ENCODE results near the gene REX1BD. TPM values are rescaled to one million over a fixed set of nuclear protein-coding genes. Genes with fewer than 3 reads are reported as not detected.

The REX1BD gene
- total and polyA plus RNA-seq, 9 donors, result 5.3 to 146 (median 66.7) TPM

- H3K4me3 ChIP-seq, result no peak overlapping the region
- no peaks in the 10 kb centered on the region for H3K36me3 ChIP-seq
- no peaks in the 10 kb centered on the region for H3K4me1 ChIP-seq (ENCODE audit: insufficient read depth)
- intact Hi-C loops (cut with DNase I), result no loop called here
- no peak for DNase-seq
- TF ChIP-seq POLR2A (IDR thresholded peaks at IDR 0.05) (no peak), EP300 (IDR thresholded peaks at IDR 0.05) (no peak), CTCF (IDR thresholded peaks at IDR 0.05) (no peak)
- no peaks in the 10 kb centered on the region for H3K27me3 ChIP-seq
- H3K9me3 ChIP-seq, result no peaks in the 10 kb centered on the region
- 54 to 58% (median 54%) methylated on average over 14 of the region's 14 CpGs for WGBS, 3 donors
- no peak overlapping the region for H3K27ac ChIP-seq
Observed at GRCh38 chr19:18562086-18562485, 26.5 kb upstream of the REX1BD start.

- Histone ChIP-seq H3K36me3 (no peaks in the 10 kb centered on the region), H3K27me3 (no peaks in the 10 kb centered on the region), H3K4me1 (ENCODE audit: insufficient read depth) (no peaks in the 10 kb centered on the region), H3K27ac (no peak overlapping the region), H3K9me3 (no peaks in the 10 kb centered on the region), H3K4me3 (no peak overlapping the region)
- no peak for DNase-seq
- intact Hi-C loops (cut with DNase I), result no loop called here
- 90 to 92% (median 92%) methylated on average over 8 of the region's 8 CpGs for WGBS, 3 donors
- no peak for TF ChIP-seq CTCF (IDR thresholded peaks at IDR 0.05)
- no peak for TF ChIP-seq POLR2A (IDR thresholded peaks at IDR 0.05)
- TF ChIP-seq EP300 (IDR thresholded peaks at IDR 0.05), result no peak
Observed at GRCh38 chr19:18566953-18567352, 21.6 kb upstream of the REX1BD start.

GRCh38 chr19:18568367-18568766 lies 20.2 kb upstream of the REX1BD start:
- Histone ChIP-seq H3K4me3 (no peak overlapping the region), H3K9me3 (no peaks in the 10 kb centered on the region), H3K27me3 (no peaks in the 10 kb centered on the region), H3K4me1 (ENCODE audit: insufficient read depth) (peaks cover 7% of the 10 kb centered on the region), H3K36me3 (no peaks in the 10 kb centered on the region), H3K27ac (no peak overlapping the region)
- TF ChIP-seq POLR2A (IDR thresholded peaks at IDR 0.05) (no peak), EP300 (IDR thresholded peaks at IDR 0.05) (no peak), CTCF (IDR thresholded peaks at IDR 0.05) (no peak)
- intact Hi-C loops (cut with DNase I), result no loop called here
- no peak for DNase-seq
- WGBS, 3 donors, result 91 to 92% (median 91%) methylated on average over 15 of the region's 15 CpGs

- no peak for TF ChIP-seq EP300 (IDR thresholded peaks at IDR 0.05)
- peak; percentile 96 for TF ChIP-seq POLR2A (IDR thresholded peaks at IDR 0.05)
- TF ChIP-seq CTCF (IDR thresholded peaks at IDR 0.05), result no peak
- 0 to 1% (median 0%) methylated on average over 74 to 75 of the region's 75 CpGs for WGBS, 3 donors
- no peaks in the 10 kb centered on the region for H3K9me3 ChIP-seq
- DNase-seq, result peak; percentile 97 to 99 (median 98)
- peak within 1 kb of the TSS; percentile 72 to 81 for H3K27ac ChIP-seq
- H3K36me3 ChIP-seq, result no peaks in the 10 kb centered on the region
- no peaks in the 10 kb centered on the region for H3K27me3 ChIP-seq
- peak within 1 kb of the TSS; percentile 99 for H3K4me3 ChIP-seq
- H3K4me1 ChIP-seq (ENCODE audit: insufficient read depth), result peaks cover 7% of the 10 kb centered on the region
- intact Hi-C loops (cut with DNase I), result loop anchor here in 3 of 4 donors (10.0 kb wide), 2 partner anchors 107 to 117 kb away; no protein-coding TSS in a partner anchor
Observed at GRCh38 chr19:18571564-18572344, 16.8 kb upstream of the REX1BD start, which contains the start of gene UBA52. UBA52 (plus strand) TSS chr19:18571857; CDS start chr19:18573301, 1,444 bp downstream.

All from ovary (tissue), 9 donors.